ENCODE data around the gene DDX21. TPM values are rescaled to one million over a fixed set of nuclear protein-coding genes. Genes with fewer than 3 reads are reported as not detected.

DDX21 gene
- total and polyA plus RNA-seq, 9 of the 15 experiments (the other 6 are each of a cell fraction or from before 2014, with no cell fraction given), result 143 to 365 (median 281) TPM

DNA sequence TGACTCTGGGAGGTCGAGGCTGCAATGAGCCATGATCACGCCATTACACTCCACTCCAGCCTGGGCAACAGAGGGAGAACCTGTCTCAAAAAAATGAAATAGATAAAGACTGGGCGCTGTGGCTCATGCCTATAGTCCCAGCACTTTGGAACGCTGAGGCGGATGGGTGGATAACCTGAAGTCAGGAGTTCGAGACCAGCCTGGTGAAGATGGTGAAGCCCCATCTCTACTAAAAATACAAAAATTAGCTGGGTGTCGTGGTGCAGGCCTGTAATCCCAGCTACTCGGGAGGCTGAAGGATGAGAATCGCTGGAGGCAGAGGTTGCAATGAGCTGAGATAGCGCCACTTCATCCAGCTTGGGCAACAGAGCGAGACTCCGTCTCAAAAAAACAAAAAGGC lies 1.1 kb upstream of the DDX21 start:
- no peak for TF ChIP-seq ZNF408 (CRISPR knock-in tag; IDR thresholded peaks at IDR 0.05; ENCODE audit: low read depth)
- TF ChIP-seq ZNF175 (CRISPR knock-in tag; IDR thresholded peaks at IDR 0.05; ENCODE audit: low read depth), result 0 out of 2 replicates have a peak, but pooled peaks have one; percentile 57
- TF ChIP-seq, protein P1, sequence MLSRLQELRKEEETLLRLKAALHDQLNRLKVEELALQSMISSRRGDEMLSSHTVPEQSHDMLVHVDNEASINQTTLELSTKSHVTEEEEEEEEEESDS (CRISPR knock-in tag; IDR thresholded peaks at IDR 0.05), result no peak
- no peak for TF ChIP-seq POLR2AphosphoS2 (IDR thresholded peaks at IDR 0.05; ENCODE audit: low read length)
- peak overlapping the region; percentile 97 for H3K4me2 ChIP-seq (ENCODE audit: insufficient read depth, low read length)
- in situ Hi-C loops (cut with MboI) (no loop called here), intact Hi-C loops (cut with micrococcal nuclease) (no loop called here)
- H3K4me3 ChIP-seq, result peak overlapping the region; percentile 93; the same call in 1 of the 2 replicates
- FAIRE-seq (no peak), DNase-seq (ENCODE audit: extremely low read depth in 1 of 4, low spot score in 3 of 4) (peak in 1 of 4 experiments; percentile 27), ATAC-seq (no peak)
- H3K79me2 ChIP-seq (ENCODE audit: control insufficient read depth, insufficient read depth, low read length), result peaks cover 56% of the 10 kb centered on the region
- peak overlapping the region; percentile 95 for H3K27ac ChIP-seq (ENCODE audit: extremely low read depth, low read depth, low read length)
- H4K20me1 ChIP-seq (replicated peaks; ENCODE audit: control insufficient read depth, insufficient read depth, low read length), result peaks cover 17% of the 10 kb centered on the region; the same call in 1 of the 2 replicates
- WGBS (ENCODE audit: insufficient coverage, low coverage, missing lambda C conversion rate), result 64% methylated on average over 12 of the region's 12 CpGs
- no TSS peak for BruUV-seq (replicated peaks)
- peak overlapping the region; percentile 83 to 99 for H3K9ac ChIP-seq (ENCODE audit: insufficient read depth in 1 of 2, low read depth in 2 of 2, low read length in 2 of 2)
- H3K4me1 ChIP-seq (replicated peaks in 1 of 2; ENCODE audit: control insufficient read depth in 2 of 2, insufficient read depth in 2 of 2, low read length in 2 of 2), result peaks cover 19 to 22% of the 10 kb centered on the region in 2 experiments; a peak in 4 of 5 replicates
- CTCF ChIA-PET (ENCODE audit: low intra/inter-chr PET ratio), result interaction anchor here (0.6 to 1.1 kb wide), 2 partner anchors 139 to 402 kb away, joined by 3 to 4 read pairs; no protein-coding TSS in a partner anchor
- no peaks in the 10 kb centered on the region for H3K27me3 ChIP-seq (ENCODE audit: control insufficient read depth in 2 of 2, insufficient read depth in 2 of 2, low read length in 2 of 2)
- H3K9me3 ChIP-seq (replicated peaks; ENCODE audit: control insufficient read depth, insufficient read depth, low read depth, low read length), result no peaks in the 10 kb centered on the region
- H3K36me3 ChIP-seq (ENCODE audit: control insufficient read depth, insufficient read depth, low read length), result peaks cover 38% of the 10 kb centered on the region
- H3K9me1 ChIP-seq (ENCODE audit: control insufficient read depth, insufficient read depth, low read length), result no peaks in the 10 kb centered on the region
- H2AFZ ChIP-seq (ENCODE audit: low read depth, low read length), result peak overlapping the region; percentile 66
- POLR2A ChIA-PET, result interaction anchor here (0.6 to 8.6 kb wide), 15 partner anchors 8 to 948 kb away, joined by 3 to 99 read pairs (median 5); partner anchors contain the start of gene DDX50

GRCh38 chr10:68955355-68955831 lies 577 bp upstream of the DDX21 start:
- WGBS (ENCODE audit: insufficient coverage, low coverage, missing lambda C conversion rate), result under 1% methylated on average over 16 of the region's 16 CpGs
- Histone ChIP-seq H3K27me3 (ENCODE audit: control insufficient read depth in 2 of 2, insufficient read depth in 2 of 2, low read length in 2 of 2) (no peaks in the 10 kb centered on the region), H3K4me1 (replicated peaks in 1 of 2; ENCODE audit: control insufficient read depth in 2 of 2, insufficient read depth in 2 of 2, low read length in 2 of 2) (peaks cover 22% of the 10 kb centered on the region in 2 experiments; a peak in 4 of 5 replicates), H3K4me2 (ENCODE audit: insufficient read depth, low read length) (peak overlapping the region; percentile 97), H3K4me3 (peak overlapping the region; percentile 93), H3K79me2 (ENCODE audit: control insufficient read depth, insufficient read depth, low read length) (peaks cover 61% of the 10 kb centered on the region), H3K9me1 (ENCODE audit: control insufficient read depth, insufficient read depth, low read length) (no peaks in the 10 kb centered on the region), H3K36me3 (ENCODE audit: control insufficient read depth, insufficient read depth, low read length) (peaks cover 38% of the 10 kb centered on the region), H3K9me3 (replicated peaks; ENCODE audit: control insufficient read depth, insufficient read depth, low read depth, low read length) (no peaks in the 10 kb centered on the region), H2AFZ (ENCODE audit: low read depth, low read length) (peak overlapping the region; percentile 93), H3K9ac (ENCODE audit: insufficient read depth in 1 of 2, low read depth in 2 of 2, low read length in 2 of 2) (peak overlapping the region; percentile 98 to 99), H3K27ac (ENCODE audit: extremely low read depth, low read depth, low read length) (peak overlapping the region; percentile 95), H4K20me1 (replicated peaks; ENCODE audit: control insufficient read depth, insufficient read depth, low read length) (peaks cover 21% of the 10 kb centered on the region; the same call in 1 of the 2 replicates)
- in situ Hi-C loops (cut with MboI), result no loop called here
- FAIRE-seq, result no peak
- intact Hi-C loops (cut with micrococcal nuclease), result no loop called here
- POLR2A ChIA-PET, result interaction anchor here (0.5 to 8.6 kb wide), 29 partner anchors 9 to 949 kb away, joined by 3 to 99 read pairs (median 4); partner anchors contain the start of genes CCAR1 and DDX50
- DNase-seq (ENCODE audit: extremely low read depth in 1 of 4, low spot score in 3 of 4), result peak in 2 of 4 experiments; percentile 64 to 75
- peak; percentile 74 for ATAC-seq
- CTCF ChIA-PET (ENCODE audit: low intra/inter-chr PET ratio), result interaction anchor here (1.1 kb wide), 1 partner anchor 139 kb away, joined by 4 read pairs; no protein-coding TSS in a partner anchor
- TSS peak; percentile 96 for BruUV-seq (replicated peaks)
- TF ChIP-seq KLF10 (CRISPR knock-in tag; IDR thresholded peaks at IDR 0.05) (no peak), ZNF75A (CRISPR knock-in tag; IDR thresholded peaks at IDR 0.05) (no peak), EP400 (IDR thresholded peaks at IDR 0.05) (no peak), FOXJ3 (CRISPR knock-in tag; IDR thresholded peaks at IDR 0.05) (no peak), SRSF3 (IDR thresholded peaks at IDR 0.05; ENCODE audit: insufficient read depth, low read length) (no peak), ZBTB9 (CRISPR knock-in tag; IDR thresholded peaks at IDR 0.05) (no peak), CTBP1 (IDR thresholded peaks at IDR 0.05; ENCODE audit: borderline replicate concordance) (no peak), ZNF644 (tag; IDR thresholded peaks at IDR 0.05; ENCODE audit: low read depth) (no peak), MAFG (tag; conservative IDR thresholded peaks at IDR 0.05) (0 out of 2 replicates have a peak, but pooled peaks have one; percentile 21), BACH1 (tag; IDR thresholded peaks at IDR 0.05) (peak; percentile 71), RUNX1 (IDR thresholded peaks at IDR 0.05; ENCODE audit: low read depth) (no peak)

All from K562 (cell line).